ENCODE results near the gene UBL4A.
"Not testable (repeated sequence)": the region's sequence is repeated elsewhere in the genome, so short reads cannot be mapped to it uniquely, and the experiment has no call there.

Gene UBL4A

GRCh38 chrX:154508384-154508745 lies 21.9 kb upstream of the UBL4A start:
- DNase-seq (ENCODE audit: low read depth in 2 of 2), result no peak

- DNase-seq (ENCODE audit: low read depth in 2 of 2), result no peak
These were observed 21.4 kb upstream of the UBL4A start for GRCh38 chrX:154507673-154508383.

- DNase-seq (ENCODE audit: low read depth in 2 of 2), result no peak
These were observed 20.3 kb upstream of the UBL4A start for GRCh38 chrX:154506483-154507332.

- no peak for DNase-seq (ENCODE audit: low read depth in 2 of 2)
These were observed 19.3 kb upstream of the UBL4A start for GRCh38 chrX:154505734-154506133.

- DNase-seq (ENCODE audit: low read depth in 2 of 2), result no peak
These were observed 16.6 kb upstream of the UBL4A start for GRCh38 chrX:154502989-154503388.

GRCh38 chrX:154502098-154502497 lies 15.7 kb upstream of the UBL4A start:
- DNase-seq (ENCODE audit: low read depth in 2 of 2), result no peak

GRCh38 chrX:154501423-154501822 lies 15.0 kb upstream of the UBL4A start:
- DNase-seq (ENCODE audit: low read depth in 2 of 2), result not testable (repeated sequence)

- DNase-seq (ENCODE audit: low read depth in 2 of 2), result not testable (repeated sequence)
These were observed 10.2 kb upstream of the UBL4A start for GRCh38 chrX:154496591-154497137.

GRCh38 chrX:154495472-154495922 lies 9.1 kb upstream of the UBL4A start:
- no peak for DNase-seq (ENCODE audit: low read depth in 2 of 2)

GRCh38 chrX:154494715-154495114 lies 8.3 kb upstream of the UBL4A start:
- DNase-seq (ENCODE audit: low read depth in 2 of 2), result no peak

- peak; percentile 84 to 89 for DNase-seq (ENCODE audit: low read depth in 2 of 2)
These were observed 4.1 kb upstream of the UBL4A start, which contains the start of gene SLC10A3 for GRCh38 chrX:154490414-154491083. Gene SLC10A3 (minus strand): TSS chrX:154490629. CDS start chrX:154488940, 1,689 bp downstream.

GRCh38 chrX:154490021-154490413 lies 3.6 kb upstream of the UBL4A start:
- peak in 1 of 2 donors; percentile 5 for DNase-seq (ENCODE audit: low read depth in 2 of 2)

GRCh38 chrX:154489182-154489581 lies 2.8 kb upstream of the UBL4A start:
- DNase-seq (ENCODE audit: low read depth in 2 of 2), result no peak

- no peak for DNase-seq (ENCODE audit: low read depth in 2 of 2)
These were observed 2.1 kb upstream of the UBL4A start for GRCh38 chrX:154488336-154489075.

- DNase-seq (ENCODE audit: low read depth in 2 of 2), result no peak
These were observed 1.3 kb upstream of the UBL4A start for GRCh38 chrX:154487518-154488290.

- DNase-seq (ENCODE audit: low read depth in 2 of 2), result no peak
These were observed 391 bp downstream of the UBL4A start for GRCh38 chrX:154486052-154486395.

GRCh38 chrX:154485150-154486051 lies 1.0 kb downstream of the UBL4A start:
- no peak for DNase-seq (ENCODE audit: low read depth in 2 of 2)

GRCh38 chrX:154484255-154485149 lies 1.9 kb downstream of the UBL4A start:
- DNase-seq (ENCODE audit: low read depth in 2 of 2), result no peak

- DNase-seq (ENCODE audit: low read depth in 2 of 2), result no peak
These were observed 3.1 kb downstream of the UBL4A start for GRCh38 chrX:154483325-154483724.

Measured in stimulated activated CD8-positive, alpha-beta memory T cell treated with anti-CD3 and anti-CD28 coated beads, Interleukin-15, amount 100 ng/mL, for 48 hours (primary cell).